Measurements from ENCODE around the gene KRT74. TPM values are rescaled to one million over a fixed set of nuclear protein-coding genes. Genes with fewer than 3 reads are reported as not detected.

Gene KRT74
- total and polyA plus RNA-seq, 9 of the 15 experiments (the other 6 are each of a cell fraction or from before 2014, with no cell fraction given) = not detected

- Histone ChIP-seq H4K20me1 (replicated peaks; ENCODE audit: control insufficient read depth, insufficient read depth, low read length) (peaks cover 14% of the 10 kb centered on the region; the same call in 1 of the 2 replicates), H3K4me3 (no peak overlapping the region), H3K9ac (ENCODE audit: insufficient read depth in 1 of 2, low read depth in 2 of 2, low read length in 2 of 2) (no peak overlapping the region), H3K4me1 (replicated peaks in 1 of 2; ENCODE audit: control insufficient read depth in 2 of 2, insufficient read depth in 2 of 2, low read length in 2 of 2) (peaks cover 0 to 3% of the 10 kb centered on the region in 2 experiments; a peak in 1 of 5 replicates), H3K4me2 (ENCODE audit: insufficient read depth, low read length) (no peak overlapping the region), H3K79me2 (ENCODE audit: control insufficient read depth, insufficient read depth, low read length) (no peaks in the 10 kb centered on the region), H3K36me3 (ENCODE audit: control insufficient read depth, insufficient read depth, low read length) (no peaks in the 10 kb centered on the region), H3K9me3 (replicated peaks; ENCODE audit: control insufficient read depth, insufficient read depth, low read depth, low read length) (no peaks in the 10 kb centered on the region), H3K27ac (ENCODE audit: extremely low read depth, low read depth, low read length) (no peak overlapping the region), H3K27me3 (ENCODE audit: control insufficient read depth in 2 of 2, insufficient read depth in 2 of 2, low read length in 2 of 2) (peaks cover 42 to 75% of the 10 kb centered on the region in 2 experiments), H2AFZ (ENCODE audit: low read depth, low read length) (no peak overlapping the region), H3K9me1 (ENCODE audit: control insufficient read depth, insufficient read depth, low read length) (no peaks in the 10 kb centered on the region)
- DNase-seq (ENCODE audit: extremely low read depth in 1 of 4, low spot score in 3 of 4) = no peak
- no peak for ATAC-seq
- POLR2A ChIA-PET = interaction anchor here (0.6 to 1.4 kb wide), 3 partner anchors 290 to 298 kb away, joined by 3 to 8 read pairs (median 3); no protein-coding TSS in a partner anchor
- CTCF ChIA-PET (ENCODE audit: low intra/inter-chr PET ratio) = no interaction called here
- BruUV-seq (replicated peaks) = no TSS peak
- FAIRE-seq = no peak
- in situ Hi-C loops (cut with MboI) (no loop called here), intact Hi-C loops (cut with micrococcal nuclease) (no loop called here)
- 0% methylated on average over 8 of the region's 9 CpGs for WGBS (ENCODE audit: insufficient coverage, low coverage, missing lambda C conversion rate)
- no peak for TF ChIP-seq NCOA2 (IDR thresholded peaks at IDR 0.05; ENCODE audit: partially characterized antibody in 2 of 2)
- TF ChIP-seq ETV5 (CRISPR knock-in tag; IDR thresholded peaks at IDR 0.05; ENCODE audit: low read depth) = no peak
- no peak for TF ChIP-seq HCFC1 (IDR thresholded peaks at IDR 0.05; ENCODE audit: low read depth, low read length)
- no peak for TF ChIP-seq RBFOX2 (IDR thresholded peaks at IDR 0.05; ENCODE audit: low read depth, low read length)
- no peak for TF ChIP-seq ATF1 (CRISPR knock-in tag; IDR thresholded peaks at IDR 0.05)
- TF ChIP-seq ATF1 (tag; IDR thresholded peaks at IDR 0.05) = no peak
- TF ChIP-seq CBX5 (IDR thresholded peaks at IDR 0.05; ENCODE audit: borderline replicate concordance, low read depth) = no peak
- TF ChIP-seq TEAD2 (tag; IDR thresholded peaks at IDR 0.05) = no peak
- no peak for TF ChIP-seq ZNF224 (CRISPR knock-in tag; IDR thresholded peaks at IDR 0.05)
- TF ChIP-seq, protein P1, sequence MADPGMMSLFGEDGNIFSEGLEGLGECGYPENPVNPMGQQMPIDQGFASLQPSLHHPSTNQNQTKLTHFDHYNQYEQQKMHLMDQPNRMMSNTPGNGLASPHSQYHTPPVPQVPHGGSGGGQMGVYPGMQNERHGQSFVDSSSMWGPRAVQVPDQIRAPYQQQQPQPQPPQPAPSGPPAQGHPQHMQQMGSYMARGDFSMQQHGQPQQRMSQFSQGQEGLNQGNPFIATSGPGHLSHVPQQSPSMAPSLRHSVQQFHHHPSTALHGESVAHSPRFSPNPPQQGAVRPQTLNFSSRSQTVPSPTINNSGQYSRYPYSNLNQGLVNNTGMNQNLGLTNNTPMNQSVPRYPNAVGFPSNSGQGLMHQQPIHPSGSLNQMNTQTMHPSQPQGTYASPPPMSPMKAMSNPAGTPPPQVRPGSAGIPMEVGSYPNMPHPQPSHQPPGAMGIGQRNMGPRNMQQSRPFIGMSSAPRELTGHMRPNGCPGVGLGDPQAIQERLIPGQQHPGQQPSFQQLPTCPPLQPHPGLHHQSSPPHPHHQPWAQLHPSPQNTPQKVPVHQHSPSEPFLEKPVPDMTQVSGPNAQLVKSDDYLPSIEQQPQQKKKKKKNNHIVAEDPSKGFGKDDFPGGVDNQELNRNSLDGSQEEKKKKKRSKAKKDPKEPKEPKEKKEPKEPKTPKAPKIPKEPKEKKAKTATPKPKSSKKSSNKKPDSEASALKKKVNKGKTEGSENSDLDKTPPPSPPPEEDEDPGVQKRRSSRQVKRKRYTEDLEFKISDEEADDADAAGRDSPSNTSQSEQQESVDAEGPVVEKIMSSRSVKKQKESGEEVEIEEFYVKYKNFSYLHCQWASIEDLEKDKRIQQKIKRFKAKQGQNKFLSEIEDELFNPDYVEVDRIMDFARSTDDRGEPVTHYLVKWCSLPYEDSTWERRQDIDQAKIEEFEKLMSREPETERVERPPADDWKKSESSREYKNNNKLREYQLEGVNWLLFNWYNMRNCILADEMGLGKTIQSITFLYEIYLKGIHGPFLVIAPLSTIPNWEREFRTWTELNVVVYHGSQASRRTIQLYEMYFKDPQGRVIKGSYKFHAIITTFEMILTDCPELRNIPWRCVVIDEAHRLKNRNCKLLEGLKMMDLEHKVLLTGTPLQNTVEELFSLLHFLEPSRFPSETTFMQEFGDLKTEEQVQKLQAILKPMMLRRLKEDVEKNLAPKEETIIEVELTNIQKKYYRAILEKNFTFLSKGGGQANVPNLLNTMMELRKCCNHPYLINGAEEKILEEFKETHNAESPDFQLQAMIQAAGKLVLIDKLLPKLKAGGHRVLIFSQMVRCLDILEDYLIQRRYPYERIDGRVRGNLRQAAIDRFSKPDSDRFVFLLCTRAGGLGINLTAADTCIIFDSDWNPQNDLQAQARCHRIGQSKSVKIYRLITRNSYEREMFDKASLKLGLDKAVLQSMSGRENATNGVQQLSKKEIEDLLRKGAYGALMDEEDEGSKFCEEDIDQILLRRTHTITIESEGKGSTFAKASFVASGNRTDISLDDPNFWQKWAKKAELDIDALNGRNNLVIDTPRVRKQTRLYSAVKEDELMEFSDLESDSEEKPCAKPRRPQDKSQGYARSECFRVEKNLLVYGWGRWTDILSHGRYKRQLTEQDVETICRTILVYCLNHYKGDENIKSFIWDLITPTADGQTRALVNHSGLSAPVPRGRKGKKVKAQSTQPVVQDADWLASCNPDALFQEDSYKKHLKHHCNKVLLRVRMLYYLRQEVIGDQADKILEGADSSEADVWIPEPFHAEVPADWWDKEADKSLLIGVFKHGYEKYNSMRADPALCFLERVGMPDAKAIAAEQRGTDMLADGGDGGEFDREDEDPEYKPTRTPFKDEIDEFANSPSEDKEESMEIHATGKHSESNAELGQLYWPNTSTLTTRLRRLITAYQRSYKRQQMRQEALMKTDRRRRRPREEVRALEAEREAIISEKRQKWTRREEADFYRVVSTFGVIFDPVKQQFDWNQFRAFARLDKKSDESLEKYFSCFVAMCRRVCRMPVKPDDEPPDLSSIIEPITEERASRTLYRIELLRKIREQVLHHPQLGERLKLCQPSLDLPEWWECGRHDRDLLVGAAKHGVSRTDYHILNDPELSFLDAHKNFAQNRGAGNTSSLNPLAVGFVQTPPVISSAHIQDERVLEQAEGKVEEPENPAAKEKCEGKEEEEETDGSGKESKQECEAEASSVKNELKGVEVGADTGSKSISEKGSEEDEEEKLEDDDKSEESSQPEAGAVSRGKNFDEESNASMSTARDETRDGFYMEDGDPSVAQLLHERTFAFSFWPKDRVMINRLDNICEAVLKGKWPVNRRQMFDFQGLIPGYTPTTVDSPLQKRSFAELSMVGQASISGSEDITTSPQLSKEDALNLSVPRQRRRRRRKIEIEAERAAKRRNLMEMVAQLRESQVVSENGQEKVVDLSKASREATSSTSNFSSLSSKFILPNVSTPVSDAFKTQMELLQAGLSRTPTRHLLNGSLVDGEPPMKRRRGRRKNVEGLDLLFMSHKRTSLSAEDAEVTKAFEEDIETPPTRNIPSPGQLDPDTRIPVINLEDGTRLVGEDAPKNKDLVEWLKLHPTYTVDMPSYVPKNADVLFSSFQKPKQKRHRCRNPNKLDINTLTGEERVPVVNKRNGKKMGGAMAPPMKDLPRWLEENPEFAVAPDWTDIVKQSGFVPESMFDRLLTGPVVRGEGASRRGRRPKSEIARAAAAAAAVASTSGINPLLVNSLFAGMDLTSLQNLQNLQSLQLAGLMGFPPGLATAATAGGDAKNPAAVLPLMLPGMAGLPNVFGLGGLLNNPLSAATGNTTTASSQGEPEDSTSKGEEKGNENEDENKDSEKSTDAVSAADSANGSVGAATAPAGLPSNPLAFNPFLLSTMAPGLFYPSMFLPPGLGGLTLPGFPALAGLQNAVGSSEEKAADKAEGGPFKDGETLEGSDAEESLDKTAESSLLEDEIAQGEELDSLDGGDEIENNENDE (IDR thresholded peaks at IDR 0.05; ENCODE audit: low read depth, low read length) = no peak
- no peak for TF ChIP-seq BCL6 (CRISPR knock-in tag; IDR thresholded peaks at IDR 0.05)
- no peak for TF ChIP-seq PYGO2 (tag; IDR thresholded peaks at IDR 0.05)
- no peak for TF ChIP-seq ZEB2 (IDR thresholded peaks at IDR 0.05)
- no peak for TF ChIP-seq GATA2 (CRISPR knock-in tag; IDR thresholded peaks at IDR 0.05)
- no peak for TF ChIP-seq SMARCA5 (IDR thresholded peaks at IDR 0.05)
- TF ChIP-seq ZC3H4 (CRISPR knock-in tag; IDR thresholded peaks at IDR 0.05; ENCODE audit: borderline replicate concordance) = no peak
These were observed 1.6 kb upstream of the KRT74 start for GRCh38 chr12:52575256-52575655.
